A549 treated with DMSO at 1 μM for 4 hours (cell line): ENCODE results near the gene GNAQ. TPM values are rescaled to one million over a fixed set of nuclear protein-coding genes. Genes with fewer than 3 reads are reported as not detected.

Experiments used
- total RNA-seq: library from RNA; stranded (reverse); fragments of 200-300 nt; extraction: Qiagen RNA extraction; gene quantifications from 5 replicates; pipeline ENCODE4 v1.2.3, GENCODE V29; 2022; ENCODE audit warnings: low read depth

GNAQ gene
- total RNA-seq: 15.8 to 27.5 TPM (median 19.7 TPM) in 5 replicates

DNA sequence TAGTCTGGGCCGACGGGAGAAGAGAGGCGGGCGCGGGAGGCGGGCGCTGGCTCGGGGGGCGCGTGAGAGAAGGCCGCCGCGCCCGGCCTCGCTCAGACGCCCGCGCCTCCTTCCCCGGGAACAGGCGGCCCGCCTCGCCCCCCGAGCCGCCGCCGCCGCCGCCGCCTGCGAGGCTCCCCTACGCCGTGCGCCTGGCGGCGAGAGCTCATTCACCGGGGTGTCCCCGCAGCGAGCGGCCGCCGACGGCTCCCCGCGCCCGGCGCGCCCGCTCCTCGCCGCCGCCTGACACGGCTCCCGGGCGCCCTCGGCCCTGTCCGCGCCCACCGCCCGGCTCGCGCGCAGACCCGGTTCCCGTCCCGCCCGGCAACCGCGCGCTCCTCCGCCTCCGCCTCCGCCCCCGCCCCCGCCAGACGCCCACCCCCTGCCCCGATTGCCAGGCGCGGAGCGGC, at the start of gene GNAQ:
GNAQ (minus strand) TSS at position 368 of the 449 bp plus-strand sequence. CDS start 576 bp downstream, outside the sequence.

Other genes with a start within 250 kb of the GNAQ start
- gene CEP78, start 204.3 kb upstream of the GNAQ start, total RNA-seq: 15.9 to 23.6 TPM (median 20.7 TPM) in 5 replicates